GM20000 (cell line): ENCODE results near the gene HIRA.
"Not testable (repeated sequence)": the region's sequence is repeated elsewhere in the genome, so short reads cannot be mapped to it uniquely, and the experiment has no call there.

ENCODE experiments used
- DNase-seq: peaks from one replicate; pipeline ENCODE4 v3.0.0; 2012; ENCODE audit warnings: low spot score
- CTCF ChIP-seq: IDR thresholded peaks from 2 replicates; pipeline ENCODE4 v1.5.1; 2012; ENCODE audit warnings: mild to moderate bottlenecking, control low read depth; ENCODE audit errors: extremely low read depth, missing control alignments

Gene HIRA

DNA sequence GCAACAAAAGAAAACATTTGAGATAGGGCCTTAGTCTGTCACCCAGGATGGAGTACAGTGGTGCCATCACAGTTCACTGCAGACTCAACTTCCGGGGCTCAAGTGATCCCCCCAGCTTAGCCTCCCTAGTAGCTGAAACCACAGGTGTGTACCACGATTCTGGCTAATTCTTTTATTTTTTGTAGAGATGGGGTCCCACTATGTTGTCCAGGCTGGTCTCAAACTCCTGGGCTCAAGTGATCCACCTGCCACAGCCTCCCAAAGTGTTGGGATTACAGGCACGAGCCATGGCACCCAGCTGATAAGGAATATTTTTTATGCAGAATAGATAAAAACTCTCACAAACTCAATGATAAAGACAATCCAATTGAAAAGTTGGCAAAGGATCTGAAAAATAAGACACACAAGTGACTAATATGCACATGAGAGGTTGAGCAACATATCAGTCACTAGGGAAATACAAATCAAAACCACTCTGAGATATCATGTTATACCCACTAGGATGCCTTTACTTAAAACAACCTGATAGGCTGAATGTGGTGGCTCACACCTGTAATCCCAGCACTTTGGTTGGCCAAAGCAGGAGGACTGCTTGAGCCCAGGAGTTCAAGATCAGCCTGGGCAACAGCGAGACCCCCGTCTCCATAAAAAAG, 106.1 kb downstream of the HIRA start:
- no peak for DNase-seq
- no peak for TF ChIP-seq CTCF

GRCh38 chr22:19323420-19323819, 108.1 kb downstream of the HIRA start:
- not testable (repeated sequence) for DNase-seq

GRCh38 chr22:19321757-19322156, 109.8 kb downstream of the HIRA start:
- no peak for DNase-seq
- TF ChIP-seq CTCF: no peak

GRCh38 chr22:19320136-19320535, 111.4 kb downstream of the HIRA start:
- DNase-seq: not testable (repeated sequence)

- TF ChIP-seq CTCF: no peak
- no peak for DNase-seq
Measured at GRCh38 chr22:19319281-19319680, 112.3 kb downstream of the HIRA start.

DNA sequence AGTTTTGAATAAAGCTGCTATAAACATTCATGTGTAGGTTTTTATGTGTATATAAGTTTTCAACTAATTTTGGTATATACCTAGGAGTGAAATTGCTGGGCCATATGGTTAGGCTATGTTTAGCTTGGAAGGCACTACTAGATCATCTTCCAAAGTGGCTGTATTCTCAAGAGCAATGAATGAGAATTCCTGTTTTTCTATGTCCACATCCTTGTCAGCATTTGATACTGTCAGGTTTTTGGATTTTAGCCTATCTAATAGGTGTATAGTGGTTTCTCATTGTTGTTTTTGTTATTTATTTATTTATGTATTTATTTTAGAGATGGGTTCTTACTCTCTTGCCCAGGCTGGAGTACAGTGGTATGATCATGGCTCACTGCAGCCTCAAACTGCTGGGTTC, 113.7 kb downstream of the HIRA start:
- DNase-seq: no peak
- no peak for TF ChIP-seq CTCF

- no peak for TF ChIP-seq CTCF
- DNase-seq: no peak
Measured at GRCh38 chr22:19307872-19308271, 123.7 kb downstream of the HIRA start.

GRCh38 chr22:19306535-19306934, 125.0 kb downstream of the HIRA start:
- DNase-seq: not testable (repeated sequence)

- no peak for TF ChIP-seq CTCF
Measured at GRCh38 chr22:19304547-19304946, 127.0 kb downstream of the HIRA start.

More at GRCh38 chr22:19304547-19304946, 127.0 kb downstream of the HIRA start:
- DNase-seq: no peak
